H1 (cell line): ENCODE data around the gene KLHL18.

Experiments used
- CTCF ChIP-seq, 3 experiments: IDR thresholded peaks; 1 replicate in 2 of 3; 2 replicates in 1 of 3; pipeline versions ENCODE4 v1.5.1 to v1.6.1; 2011; ENCODE audit warnings: low read length in 3 of 3, mild to moderate bottlenecking in 3 of 3, inconsistent platforms in 2 of 3, low read depth in 1 of 3, moderate library complexity in 1 of 3; ENCODE audit not compliant: insufficient read depth in 1 of 3; ENCODE audit errors: control extremely low read depth in 1 of 3
- EP300 ChIP-seq, 2 experiments: IDR thresholded peaks; 1 replicate in 1 of 2; 2 replicates in 1 of 2; pipeline ENCODE4 v1.6.1; 2011 to 2012; ENCODE audit warnings: low read depth in 2 of 2, low read length in 2 of 2, mild to moderate bottlenecking in 2 of 2, borderline replicate concordance in 1 of 2, inconsistent platforms in 1 of 2, moderate library complexity in 1 of 2
- RNF2 ChIP-seq: fragments of 200-900, 300-1000 bp; sonication (generic); IDR thresholded peaks from 2 replicates; pipeline ENCODE4 v1.7.1; 2016; ENCODE audit warnings: borderline replicate concordance, low read depth, mild to moderate bottlenecking, antibody characterized with exemption, low read length; ENCODE audit not compliant: poor library complexity, severe bottlenecking; ENCODE audit errors: missing control alignments
- SUZ12 ChIP-seq: fragments of 200-600 bp; sonication (generic); IDR thresholded peaks from 2 replicates; pipeline ENCODE4 v1.6.1; 2012; ENCODE audit warnings: mild to moderate bottlenecking, inconsistent platforms, low read length, moderate library complexity, mixed read lengths
- TAF1 ChIP-seq: IDR thresholded peaks from 2 replicates; pipeline ENCODE4 v1.6.1; 2011; ENCODE audit warnings: mild to moderate bottlenecking, low read depth, low read length

GRCh38 chr3:47314056-47314764, 31.5 kb downstream of the KLHL18 start:
- TF ChIP-seq EP300 (IDR thresholded peaks at IDR 0.05; ENCODE audit: borderline replicate concordance in 1 of 2, low read depth in 2 of 2, low read length in 2 of 2), result no peak
- no peak for TF ChIP-seq RNF2
- no peak for TF ChIP-seq CTCF (IDR thresholded peaks at IDR 0.05; ENCODE audit: control extremely low read depth in 1 of 3, insufficient read depth in 1 of 3, low read depth in 1 of 3, low read length in 3 of 3)
- TF ChIP-seq SUZ12, result no peak
- TF ChIP-seq TAF1, result no peak
